ENCODE measurements around the gene ANK3.
A peak's percentile ranks its signal among the peaks of the same experiment; 100 is the strongest.

The ANK3 gene

GRCh38 chr10:60110739-60111138 lies 278.9 kb downstream of the ANK3 start:
- no peak for DNase-seq (ENCODE audit: low spot score)
- in situ Hi-C loops (cut with MboI; ENCODE audit: low pct_unique_long_range_greater_than_20kb, low sequenced_read_pairs, unreplicated experiment): no loop called here
- TF ChIP-seq CTCF (IDR thresholded peaks at IDR 0.05; ENCODE audit: extremely low read depth, insufficient read depth, missing control alignments): no peak

- DNase-seq (ENCODE audit: low spot score): no peak
- no peak for TF ChIP-seq CTCF (IDR thresholded peaks at IDR 0.05; ENCODE audit: extremely low read depth, insufficient read depth, missing control alignments)
- in situ Hi-C loops (cut with MboI; ENCODE audit: low pct_unique_long_range_greater_than_20kb, low sequenced_read_pairs, unreplicated experiment): no loop called here
Measured at GRCh38 chr10:60107308-60107976, 282.2 kb downstream of the ANK3 start.

- no peak for DNase-seq (ENCODE audit: low spot score)
- in situ Hi-C loops (cut with MboI; ENCODE audit: low pct_unique_long_range_greater_than_20kb, low sequenced_read_pairs, unreplicated experiment): no loop called here
- no peak for TF ChIP-seq CTCF (IDR thresholded peaks at IDR 0.05; ENCODE audit: extremely low read depth, insufficient read depth, missing control alignments)
Measured at GRCh38 chr10:60105295-60105695, 284.4 kb downstream of the ANK3 start.

- no peak for DNase-seq (ENCODE audit: low spot score)
- in situ Hi-C loops (cut with MboI; ENCODE audit: low pct_unique_long_range_greater_than_20kb, low sequenced_read_pairs, unreplicated experiment): no loop called here
Measured at GRCh38 chr10:60101821-60102220, 287.9 kb downstream of the ANK3 start.

GRCh38 chr10:60099998-60100747 lies 289.5 kb downstream of the ANK3 start:
- peak; percentile 56 for TF ChIP-seq CTCF (IDR thresholded peaks at IDR 0.05; ENCODE audit: extremely low read depth, insufficient read depth, missing control alignments)
- peak; percentile 20 for DNase-seq (ENCODE audit: low spot score)
- in situ Hi-C loops (cut with MboI; ENCODE audit: low pct_unique_long_range_greater_than_20kb, low sequenced_read_pairs, unreplicated experiment): loop anchor here (25.0 kb wide), 1 partner anchor 337 kb away; no protein-coding TSS in a partner anchor

More at GRCh38 chr10:60101821-60102220, 287.9 kb downstream of the ANK3 start:
- TF ChIP-seq CTCF (IDR thresholded peaks at IDR 0.05; ENCODE audit: extremely low read depth, insufficient read depth, missing control alignments): no peak

- in situ Hi-C loops (cut with MboI; ENCODE audit: low pct_unique_long_range_greater_than_20kb, low sequenced_read_pairs, unreplicated experiment): loop anchor here (25.0 kb wide), 1 partner anchor 338 kb away; no protein-coding TSS in a partner anchor
- peak; percentile 48 for TF ChIP-seq CTCF (IDR thresholded peaks at IDR 0.05; ENCODE audit: extremely low read depth, insufficient read depth, missing control alignments)
- peak; percentile 16 for DNase-seq (ENCODE audit: low spot score)
Measured at GRCh38 chr10:60098677-60099601, 290.7 kb downstream of the ANK3 start.

Measured in GM13977 (cell line).